Germinal center (tissue), 1 donor: ENCODE data around the gene TNNT3.

Experiments used
- DNase-seq: peaks from one replicate; pipeline ENCODE4 v3.0.0; 2012; ENCODE audit warnings: mixed read lengths, low spot score

The TNNT3 gene

GRCh38 chr11:1958367-1958766 lies 38.9 kb downstream of the TNNT3 start:
- DNase-seq: no peak

DNA sequence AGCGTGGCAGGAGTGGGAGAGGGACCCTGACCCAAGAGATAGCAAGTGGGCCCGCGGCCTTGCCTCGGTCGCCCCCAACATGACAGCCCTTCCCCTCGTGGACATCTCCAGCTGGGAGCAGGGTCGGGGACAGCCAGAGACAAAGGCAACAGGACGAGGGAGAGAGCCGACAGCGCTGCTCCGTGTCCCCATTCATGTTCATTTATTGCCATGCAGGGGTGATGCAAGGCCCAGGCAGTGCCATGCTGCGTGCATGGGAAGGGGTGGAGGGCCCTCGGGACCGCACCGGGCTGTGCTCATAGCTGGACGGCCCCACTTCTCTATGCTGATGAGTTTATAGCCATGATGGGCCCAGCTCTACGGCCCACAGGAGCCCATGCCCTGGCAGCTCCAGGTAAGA lies 40.3 kb downstream of the TNNT3 start:
- DNase-seq: no peak

GRCh38 chr11:1963864-1964263 lies 44.4 kb downstream of the TNNT3 start:
- DNase-seq: no peak

- no peak for DNase-seq
These were observed 44.8 kb downstream of the TNNT3 start for GRCh38 chr11:1964348-1964747.

DNA sequence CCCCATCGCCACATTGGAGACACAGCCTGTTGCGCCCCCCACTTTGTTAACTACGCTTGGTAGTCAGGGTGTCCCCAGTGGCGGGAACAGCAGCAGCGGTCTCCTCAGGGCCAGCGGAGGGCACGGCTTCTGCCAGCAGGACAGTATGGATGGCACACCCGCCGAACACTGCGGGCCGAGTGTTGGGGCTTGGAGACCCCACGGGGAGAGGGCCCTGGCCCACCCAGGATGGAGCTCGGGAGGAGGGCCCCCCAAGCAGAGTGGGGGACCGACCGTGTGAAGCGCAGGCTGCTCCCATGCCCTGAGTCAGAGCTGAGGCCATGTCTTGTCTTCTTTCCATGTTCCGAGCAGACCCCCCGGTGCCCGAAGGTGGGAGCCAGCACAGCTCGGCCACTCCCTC lies 45.5 kb downstream of the TNNT3 start:
- DNase-seq: no peak

GRCh38 chr11:1966531-1966930 lies 47.0 kb downstream of the TNNT3 start:
- no peak for DNase-seq

GRCh38 chr11:1967641-1968225 lies 48.2 kb downstream of the TNNT3 start:
- DNase-seq: no peak

- no peak for DNase-seq
These were observed 49.0 kb downstream of the TNNT3 start for GRCh38 chr11:1968454-1969002.

DNA sequence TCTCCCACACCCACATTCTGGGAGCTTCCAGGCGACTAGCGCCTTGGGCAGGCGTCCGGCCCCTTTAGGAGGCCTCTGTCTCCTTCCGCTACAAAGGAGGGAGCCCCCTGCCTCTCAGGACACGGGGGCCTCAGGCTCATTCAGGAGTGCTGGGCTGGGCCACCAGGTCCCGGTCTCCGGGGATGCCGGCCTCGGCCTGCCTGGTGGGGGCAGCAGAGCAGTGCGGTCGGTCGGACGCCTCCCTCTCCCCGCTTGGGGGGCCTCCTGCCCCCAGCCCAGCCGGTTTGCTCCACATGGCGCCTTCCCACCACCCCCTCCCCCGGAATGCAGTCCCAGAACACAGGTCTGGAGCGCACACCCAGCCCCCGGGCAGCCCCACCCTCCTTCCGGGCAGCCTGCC lies 49.5 kb downstream of the TNNT3 start:
- no peak for DNase-seq

GRCh38 chr11:1969776-1970175 lies 50.3 kb downstream of the TNNT3 start:
- no peak for DNase-seq

GRCh38 chr11:1970956-1971355 lies 51.5 kb downstream of the TNNT3 start:
- DNase-seq: no peak

DNA sequence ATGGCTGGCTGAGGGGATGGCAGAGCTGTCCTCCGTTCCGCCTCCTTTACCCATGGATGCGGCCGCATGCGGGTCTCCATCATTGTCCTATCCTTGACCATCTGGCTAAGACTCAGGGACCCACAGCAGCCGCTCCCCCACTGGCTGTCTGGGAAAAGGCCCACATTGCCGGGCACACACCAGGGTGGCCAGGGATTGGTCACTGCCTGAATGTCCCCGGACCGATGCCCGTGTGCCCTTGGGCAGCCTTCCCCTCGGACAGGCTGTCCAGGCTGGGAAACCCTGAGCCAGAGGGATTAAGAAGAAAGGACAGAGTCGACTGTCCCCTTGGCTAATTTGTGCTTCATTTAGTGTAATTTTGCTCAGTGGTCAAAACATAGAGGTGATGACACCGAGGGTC lies 55.7 kb downstream of the TNNT3 start:
- no peak for DNase-seq

DNA sequence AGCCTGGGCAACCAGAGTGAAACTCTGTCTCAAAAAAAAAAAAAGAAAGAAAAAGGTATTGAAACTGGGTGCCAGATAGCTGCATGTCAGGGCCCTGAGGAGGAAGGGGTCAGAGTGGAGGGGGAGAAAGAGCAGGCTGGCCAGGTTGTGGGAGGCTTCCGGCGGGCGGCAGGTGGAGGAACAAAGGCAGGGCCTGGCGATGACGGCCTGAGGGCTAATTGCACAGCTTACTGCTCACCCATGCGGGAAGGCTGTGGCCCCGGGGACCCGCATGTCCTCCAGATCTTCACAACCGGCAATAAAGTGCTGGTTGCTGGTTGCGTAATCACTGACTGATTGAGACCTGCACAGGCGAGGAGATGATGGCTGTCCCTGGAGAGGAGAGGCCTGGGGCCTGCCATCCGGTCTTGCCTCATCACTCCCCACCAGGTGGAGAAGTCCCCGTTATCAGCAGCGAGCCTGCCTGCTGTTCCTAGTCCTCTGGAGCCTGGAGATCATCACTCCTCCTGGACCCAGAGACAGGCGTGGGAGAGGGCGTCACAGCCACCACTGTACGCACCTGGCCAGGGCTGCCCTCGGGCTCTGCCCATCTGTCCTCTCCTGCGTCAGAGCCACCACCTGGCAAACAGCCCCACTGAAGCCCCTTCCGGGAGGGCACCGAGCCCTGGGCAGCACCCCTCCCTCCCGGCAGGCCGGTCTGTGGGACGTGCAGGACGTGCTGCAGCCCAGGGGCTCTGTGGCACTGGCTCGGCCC lies 59.4 kb downstream of the TNNT3 start:
- DNase-seq: no peak

- DNase-seq: no peak
These were observed 60.1 kb downstream of the TNNT3 start for GRCh38 chr11:1979607-1980006.

DNA sequence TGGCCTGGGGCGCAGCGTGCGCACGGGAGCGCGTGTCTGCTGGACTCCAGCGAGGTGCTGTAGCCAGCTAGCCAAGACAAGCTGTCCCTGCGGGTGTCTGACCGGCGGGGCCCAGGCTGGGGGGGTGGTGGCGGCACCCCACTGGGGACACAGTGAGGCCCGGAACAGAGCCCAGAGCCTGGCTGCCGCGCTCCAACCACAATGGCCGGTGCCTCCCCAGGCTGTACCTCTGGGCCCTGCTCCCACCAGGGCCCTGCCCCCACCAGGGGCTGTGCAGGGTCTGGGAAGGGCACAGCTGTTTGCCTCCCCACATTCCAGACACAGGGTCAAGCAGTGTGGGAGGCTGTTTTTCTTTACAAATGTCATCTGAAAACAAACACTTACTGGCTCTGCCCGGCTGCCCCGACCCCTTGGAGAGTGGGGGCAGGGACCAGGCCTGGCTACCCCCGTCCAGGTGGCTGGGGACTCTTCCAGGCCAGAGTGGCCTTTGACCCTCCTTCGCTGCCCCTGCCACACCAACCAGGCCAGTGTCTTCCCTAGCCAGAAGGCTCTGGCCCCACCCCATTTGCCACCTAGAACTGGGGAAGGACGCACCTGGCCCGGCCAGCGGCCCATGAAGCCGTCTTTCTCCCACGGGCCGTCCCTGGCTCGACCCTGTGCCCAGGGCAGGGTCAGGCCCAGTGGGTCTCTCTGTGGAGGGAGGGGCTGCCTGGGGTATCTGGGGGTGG lies 63.5 kb downstream of the TNNT3 start:
- DNase-seq: no peak

DNA sequence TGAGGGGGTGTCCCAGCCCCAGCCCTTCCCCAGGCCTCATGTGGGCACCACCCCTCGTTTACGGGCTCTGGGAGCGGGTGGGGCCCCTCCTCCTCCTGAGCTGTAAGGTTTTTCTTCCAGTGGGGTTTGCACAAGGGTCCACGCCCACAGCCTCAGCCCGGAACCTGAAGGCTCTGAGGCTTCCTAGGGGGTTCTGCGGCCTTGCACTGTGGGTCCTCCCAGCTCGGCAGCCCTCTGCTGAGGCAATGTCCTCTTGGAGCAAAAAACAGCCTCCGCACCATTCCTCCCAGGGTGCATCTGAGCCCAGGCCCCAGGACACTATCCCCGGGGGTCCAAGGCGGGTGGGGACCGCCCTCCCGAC lies 64.1 kb downstream of the TNNT3 start:
- no peak for DNase-seq

DNA sequence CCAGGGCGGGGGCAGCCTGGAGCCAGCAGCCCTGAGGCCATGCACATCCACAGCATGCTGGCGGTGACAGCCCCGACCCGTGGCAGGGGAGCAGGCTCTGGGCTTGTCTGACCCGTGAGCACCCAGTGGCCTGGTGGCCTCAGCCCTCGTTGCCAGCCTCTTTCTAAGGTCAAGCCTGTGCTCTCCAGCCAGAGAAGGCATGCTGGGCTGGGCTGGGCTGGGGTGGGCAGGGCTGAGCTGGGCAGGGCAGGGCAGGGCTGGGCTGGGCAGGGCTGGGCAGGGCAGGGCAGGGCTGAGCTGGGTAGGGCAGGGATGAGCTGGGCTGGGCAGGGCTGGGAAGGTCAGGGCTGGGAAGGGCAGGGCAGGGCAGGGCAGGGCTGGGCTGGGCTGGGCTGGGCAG lies 67.5 kb downstream of the TNNT3 start:
- no peak for DNase-seq

GRCh38 chr11:1988174-1988573 lies 68.7 kb downstream of the TNNT3 start:
- no peak for DNase-seq
